Breast epithelium (tissue), 3 donors: ENCODE data around the gene ACR.

Experiments
- CTCF ChIP-seq, 3 donors: fragments of 450-650 bp; IDR thresholded peaks; one replicate each; pipeline ENCODE4 v1.5.1; 2016 to 2017; ENCODE audit warnings: antibody characterized with exemption in 3 of 3, mild to moderate bottlenecking in 3 of 3, moderate library complexity in 3 of 3
- POLR2A ChIP-seq: fragments of 450-650 bp; IDR thresholded peaks from one replicate; pipeline ENCODE4 v1.6.1; 2016; ENCODE audit warnings: antibody characterized with exemption, mild to moderate bottlenecking, moderate library complexity

GRCh38 chr22:50697667-50698506 is 40.1 kb upstream of the ACR start:
- TF ChIP-seq CTCF (IDR thresholded peaks at IDR 0.05) (no peak), POLR2A (no peak)
